GM20431 (cell line): ENCODE measurements around the gene GOLGA8S.
"Not testable (repeated sequence)": the region's sequence is repeated elsewhere in the genome, so short reads cannot be mapped to it uniquely, and the experiment has no call there.

Experiments used
- in situ Hi-C: fragments of 300-500 bp; cut with MseI, MboI; formaldehyde crosslinking; loops from one replicate; pipeline ENCODE4 v1.15.0; 2020; ENCODE audit warnings: low sequenced_read_pairs; ENCODE audit not compliant: unreplicated experiment

The GOLGA8S gene

GRCh38 chr15:23397779-23398178 is 43.2 kb downstream of the GOLGA8S start:
- in situ Hi-C loops: no loop called here

- in situ Hi-C loops: not testable (repeated sequence)
Measured at GRCh38 chr15:23398357-23398756, 43.8 kb downstream of the GOLGA8S start.

GRCh38 chr15:23399207-23399606 is 44.7 kb downstream of the GOLGA8S start:
- in situ Hi-C loops: not testable (repeated sequence)

DNA sequence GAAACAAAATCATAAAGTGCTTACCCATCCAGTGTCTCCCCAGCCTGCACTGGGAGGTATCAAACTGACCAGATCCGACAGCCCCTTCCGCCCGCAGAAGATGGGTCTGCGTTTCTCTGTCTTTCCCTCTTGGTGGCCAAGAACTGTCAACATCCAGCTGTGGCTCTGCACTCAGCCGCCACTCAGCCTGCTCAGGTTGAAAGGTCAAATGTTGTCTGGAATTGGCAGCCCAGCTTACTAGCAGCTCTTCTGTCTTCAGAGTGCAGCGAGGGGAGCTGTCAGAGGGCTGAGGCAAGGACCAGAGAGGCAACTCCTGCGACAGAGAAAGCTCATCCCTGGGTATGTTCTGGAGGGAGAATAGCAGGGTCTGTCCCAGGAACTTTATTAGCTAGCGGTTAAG is 47.1 kb downstream of the GOLGA8S start:
- in situ Hi-C loops: no loop called here

GRCh38 chr15:23402140-23402539 is 47.6 kb downstream of the GOLGA8S start:
- in situ Hi-C loops: no loop called here

GRCh38 chr15:23402544-23402943 is 48.0 kb downstream of the GOLGA8S start:
- in situ Hi-C loops: no loop called here

- in situ Hi-C loops: no loop called here
Measured at GRCh38 chr15:23403550-23403949, 49.0 kb downstream of the GOLGA8S start.

DNA sequence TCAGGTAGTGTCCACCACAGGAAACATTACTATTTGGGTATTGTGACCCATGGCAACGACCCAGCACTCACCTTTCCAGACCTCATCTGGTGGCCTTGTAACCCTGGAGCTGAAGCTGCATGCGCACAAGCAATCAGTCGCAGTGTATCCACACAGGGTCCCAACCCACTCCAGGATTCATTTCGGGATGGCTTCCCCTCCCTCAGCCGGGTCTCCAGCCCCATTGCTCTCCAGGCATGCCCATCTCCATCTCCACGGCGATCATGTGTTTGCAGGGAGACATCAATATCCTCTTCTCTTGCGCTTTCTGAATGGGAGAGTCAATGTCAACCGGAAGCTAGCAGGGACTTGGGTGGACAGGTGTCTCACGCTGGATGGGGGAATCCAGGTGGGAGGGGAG is 57.3 kb downstream of the GOLGA8S start:
- in situ Hi-C loops: no loop called here

GRCh38 chr15:23412881-23413600 is 58.5 kb downstream of the GOLGA8S start:
- in situ Hi-C loops: not testable (repeated sequence)
